ENCODE results near the gene ARHGAP45.

DNA sequence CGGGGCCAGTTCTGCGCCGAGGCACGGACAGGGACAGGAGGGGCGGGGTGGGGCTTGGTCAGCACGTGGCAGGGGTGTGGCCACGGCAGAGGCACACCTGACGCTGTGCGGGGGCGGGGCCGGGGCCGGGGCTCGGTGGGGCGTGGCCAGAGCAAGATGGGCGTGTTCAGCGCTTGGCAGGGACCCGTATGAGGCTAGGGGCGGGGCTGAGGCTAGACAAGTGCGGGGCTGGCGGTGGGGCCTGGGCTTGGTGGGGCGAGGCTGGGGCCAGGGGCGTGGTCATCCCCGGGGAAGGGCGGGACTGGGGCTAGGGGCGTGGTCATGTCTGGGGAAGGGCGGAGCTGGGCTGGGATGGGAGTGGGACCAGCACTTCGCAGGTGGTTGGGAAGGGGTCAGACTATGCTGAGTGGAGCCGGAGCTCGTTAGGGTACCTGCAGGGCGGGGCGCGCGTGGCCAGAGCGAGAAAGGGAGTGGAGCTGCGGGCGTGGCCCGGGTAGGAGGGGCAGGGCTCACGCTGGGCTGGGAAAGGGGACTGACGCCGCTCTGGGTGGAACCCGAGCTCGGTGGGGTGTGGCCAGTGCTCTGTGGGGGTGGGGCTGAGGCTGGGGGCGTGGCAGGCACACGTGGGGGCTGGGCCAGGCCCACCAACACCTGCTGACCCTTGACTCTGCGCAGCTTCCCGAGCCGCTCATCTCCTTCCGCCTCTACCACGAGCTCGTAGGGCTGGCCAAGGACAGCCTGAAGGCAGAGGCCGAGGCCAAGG is 15.4 kb downstream of the ARHGAP45 start:
- TF ChIP-seq, protein P1, sequence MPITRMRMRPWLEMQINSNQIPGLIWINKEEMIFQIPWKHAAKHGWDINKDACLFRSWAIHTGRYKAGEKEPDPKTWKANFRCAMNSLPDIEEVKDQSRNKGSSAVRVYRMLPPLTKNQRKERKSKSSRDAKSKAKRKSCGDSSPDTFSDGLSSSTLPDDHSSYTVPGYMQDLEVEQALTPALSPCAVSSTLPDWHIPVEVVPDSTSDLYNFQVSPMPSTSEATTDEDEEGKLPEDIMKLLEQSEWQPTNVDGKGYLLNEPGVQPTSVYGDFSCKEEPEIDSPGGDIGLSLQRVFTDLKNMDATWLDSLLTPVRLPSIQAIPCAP (CRISPR knock-in tag; IDR thresholded peaks at IDR 0.05; ENCODE audit: borderline replicate concordance), result no peak
- TF ChIP-seq SMC3 (conservative IDR thresholded peaks at IDR 0.05; ENCODE audit: insufficient read depth, low read depth, low read length), result no peak
- TF ChIP-seq, protein P2, sequence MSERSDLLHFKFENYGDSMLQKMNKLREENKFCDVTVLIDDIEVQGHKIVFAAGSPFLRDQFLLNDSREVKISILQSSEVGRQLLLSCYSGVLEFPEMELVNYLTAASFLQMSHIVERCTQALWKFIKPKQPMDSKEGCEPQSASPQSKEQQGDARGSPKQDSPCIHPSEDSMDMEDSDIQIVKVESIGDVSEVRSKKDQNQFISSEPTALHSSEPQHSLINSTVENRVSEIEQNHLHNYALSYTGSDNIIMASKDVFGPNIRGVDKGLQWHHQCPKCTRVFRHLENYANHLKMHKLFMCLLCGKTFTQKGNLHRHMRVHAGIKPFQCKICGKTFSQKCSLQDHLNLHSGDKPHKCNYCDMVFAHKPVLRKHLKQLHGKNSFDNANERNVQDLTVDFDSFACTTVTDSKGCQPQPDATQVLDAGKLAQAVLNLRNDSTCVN (CRISPR knock-in tag; IDR thresholded peaks at IDR 0.05), result no peak
- TF ChIP-seq TCF3 (CRISPR knock-in tag; IDR thresholded peaks at IDR 0.05), result no peak
- no peak for TF ChIP-seq FOS (IDR thresholded peaks at IDR 0.05; ENCODE audit: extremely low read depth, insufficient read length)
- no peak for TF ChIP-seq RCOR1 (IDR thresholded peaks at IDR 0.05; ENCODE audit: borderline replicate concordance in 1 of 2, low read depth in 2 of 2, low read length in 2 of 2)
- no peak for TF ChIP-seq LEF1 (IDR thresholded peaks at IDR 0.05)
- no peak for TF ChIP-seq GABPA (tag; conservative IDR thresholded peaks at IDR 0.05; ENCODE audit: low read depth)
